GM10266 (cell line): ENCODE measurements around the gene LPCAT3.

Source experiments
- DNase-seq: peaks from one replicate; pipeline ENCODE4 v3.0.0; 2012; ENCODE audit errors: extremely low spot score
- TF ChIP-seq, protein P1 (sequence below): IDR thresholded peaks from 2 replicates; pipeline ENCODE4 v1.5.1; 2012; ENCODE audit warnings: mild to moderate bottlenecking, low read depth; ENCODE audit not compliant: control insufficient read depth, insufficient read depth; ENCODE audit errors: missing control alignments

The LPCAT3 gene

DNA sequence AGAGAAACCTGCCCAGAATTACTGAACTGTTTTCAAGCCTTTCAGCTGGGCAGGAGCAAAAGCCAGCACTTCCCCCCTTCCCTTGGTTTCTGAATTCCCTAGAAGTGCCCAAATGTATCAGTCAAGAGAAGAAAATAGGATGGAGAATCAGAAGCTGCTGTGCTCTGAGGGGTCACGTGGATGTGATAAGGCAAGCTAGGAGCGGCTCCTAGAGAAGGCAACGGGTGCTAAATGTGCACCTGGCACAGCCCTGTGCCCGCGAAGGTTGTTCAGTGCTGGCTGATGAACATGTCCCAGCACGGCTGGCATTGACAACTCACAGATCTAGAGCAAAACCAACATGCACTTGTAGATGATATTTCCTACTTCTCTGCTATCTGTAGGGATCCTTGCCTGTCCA lies 39.3 kb downstream of the LPCAT3 start:
- TF ChIP-seq, protein P1, sequence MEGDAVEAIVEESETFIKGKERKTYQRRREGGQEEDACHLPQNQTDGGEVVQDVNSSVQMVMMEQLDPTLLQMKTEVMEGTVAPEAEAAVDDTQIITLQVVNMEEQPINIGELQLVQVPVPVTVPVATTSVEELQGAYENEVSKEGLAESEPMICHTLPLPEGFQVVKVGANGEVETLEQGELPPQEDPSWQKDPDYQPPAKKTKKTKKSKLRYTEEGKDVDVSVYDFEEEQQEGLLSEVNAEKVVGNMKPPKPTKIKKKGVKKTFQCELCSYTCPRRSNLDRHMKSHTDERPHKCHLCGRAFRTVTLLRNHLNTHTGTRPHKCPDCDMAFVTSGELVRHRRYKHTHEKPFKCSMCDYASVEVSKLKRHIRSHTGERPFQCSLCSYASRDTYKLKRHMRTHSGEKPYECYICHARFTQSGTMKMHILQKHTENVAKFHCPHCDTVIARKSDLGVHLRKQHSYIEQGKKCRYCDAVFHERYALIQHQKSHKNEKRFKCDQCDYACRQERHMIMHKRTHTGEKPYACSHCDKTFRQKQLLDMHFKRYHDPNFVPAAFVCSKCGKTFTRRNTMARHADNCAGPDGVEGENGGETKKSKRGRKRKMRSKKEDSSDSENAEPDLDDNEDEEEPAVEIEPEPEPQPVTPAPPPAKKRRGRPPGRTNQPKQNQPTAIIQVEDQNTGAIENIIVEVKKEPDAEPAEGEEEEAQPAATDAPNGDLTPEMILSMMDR, result no peak
- DNase-seq, result no peak

DNA sequence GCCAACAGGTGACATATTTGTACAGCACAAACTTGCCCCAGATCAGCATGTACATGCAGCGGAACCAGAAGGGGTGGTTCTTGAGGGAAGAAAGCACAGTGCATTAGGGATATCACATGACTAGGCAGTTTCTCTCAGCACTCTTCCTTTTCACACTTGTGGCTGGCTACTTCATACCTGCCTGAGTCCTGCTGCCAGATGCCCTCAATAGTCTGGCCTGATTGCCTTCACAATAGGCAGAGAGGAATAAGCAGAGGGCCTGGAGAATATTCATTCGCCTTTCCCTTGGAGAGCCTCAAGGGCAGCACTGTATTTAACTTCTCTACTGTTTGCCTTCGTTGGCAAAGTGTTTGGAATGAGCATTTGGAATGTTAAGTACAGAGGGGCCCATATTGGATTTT lies 39.7 kb downstream of the LPCAT3 start:
- DNase-seq, result no peak
- TF ChIP-seq, protein P1, result no peak

DNA sequence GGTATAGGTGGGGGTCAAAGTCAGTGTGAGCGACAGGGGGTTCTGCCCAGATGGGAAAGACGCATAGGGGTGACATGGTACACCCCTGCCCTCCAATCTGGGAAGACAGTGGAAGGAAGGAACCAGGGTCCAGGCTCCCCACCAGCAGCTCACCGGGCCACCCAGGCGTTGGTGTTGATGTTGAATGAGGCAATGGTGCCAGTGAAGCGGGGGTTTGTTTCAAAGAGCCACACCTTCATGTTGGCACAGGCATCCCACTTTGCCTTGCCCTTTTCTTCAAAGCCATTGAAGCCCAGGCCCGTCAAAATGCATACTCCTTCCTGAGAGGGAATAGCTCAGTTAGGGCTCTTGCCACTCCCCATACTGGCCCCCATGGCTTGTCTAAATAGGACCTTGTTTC lies 40.1 kb downstream of the LPCAT3 start:
- TF ChIP-seq, protein P1, result no peak
- no peak for DNase-seq

DNA sequence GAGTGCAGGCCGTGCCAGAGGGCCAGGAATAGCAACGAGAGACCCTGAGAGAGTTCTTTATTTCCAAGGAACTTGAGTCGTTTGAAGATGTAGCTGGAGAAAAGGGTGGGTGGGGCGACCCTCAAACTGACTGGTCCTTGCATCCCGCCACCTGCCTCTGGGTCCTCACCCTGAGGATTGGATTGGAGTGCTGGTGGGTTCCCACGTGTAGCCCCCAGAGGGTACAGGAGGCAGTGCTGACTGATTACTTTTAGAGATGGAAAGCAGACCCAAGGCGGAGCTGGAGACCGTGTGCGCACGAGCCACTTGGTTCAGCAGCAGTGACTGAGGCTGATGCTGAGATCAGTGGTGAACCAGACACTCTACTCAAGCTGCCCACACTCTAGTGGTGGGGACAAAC lies 40.6 kb downstream of the LPCAT3 start:
- TF ChIP-seq, protein P1, result no peak
- DNase-seq, result no peak

DNA sequence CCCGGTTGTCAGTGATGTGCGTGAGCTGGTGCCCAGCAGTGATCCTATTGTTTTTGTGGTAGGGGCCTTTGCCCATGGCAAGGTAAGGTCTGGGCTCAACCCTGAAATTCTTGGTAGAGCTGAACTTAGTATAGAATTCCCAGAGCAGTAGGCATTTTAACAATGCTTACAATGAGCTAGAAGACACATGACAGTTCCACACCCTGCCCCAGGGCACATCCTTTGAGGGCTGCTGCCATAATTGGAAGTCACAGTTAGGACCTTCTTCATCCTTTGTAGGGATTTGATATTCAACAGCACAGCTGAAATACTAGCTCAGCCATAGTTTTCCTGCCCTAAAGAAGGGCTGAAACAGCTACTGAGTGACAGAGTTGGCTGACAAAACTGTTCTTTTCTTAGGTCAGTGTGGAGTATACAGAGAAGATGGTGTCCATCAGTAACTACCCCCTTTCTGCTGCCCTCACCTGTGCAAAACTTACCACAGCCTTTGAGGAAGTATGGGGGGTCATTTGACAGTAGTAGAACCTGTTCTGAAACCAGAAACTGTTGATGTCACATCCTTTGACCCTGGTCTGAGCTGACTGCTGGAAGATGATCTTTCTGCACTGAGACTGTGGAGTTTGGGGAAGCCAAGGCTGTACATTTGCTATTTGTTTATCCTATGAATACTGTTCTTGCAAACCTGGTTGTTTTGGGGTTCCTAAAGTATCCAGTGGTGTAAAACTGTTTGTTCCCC lies 42.8 kb downstream of the LPCAT3 start:
- TF ChIP-seq, protein P1, result no peak
- DNase-seq, result no peak

DNA sequence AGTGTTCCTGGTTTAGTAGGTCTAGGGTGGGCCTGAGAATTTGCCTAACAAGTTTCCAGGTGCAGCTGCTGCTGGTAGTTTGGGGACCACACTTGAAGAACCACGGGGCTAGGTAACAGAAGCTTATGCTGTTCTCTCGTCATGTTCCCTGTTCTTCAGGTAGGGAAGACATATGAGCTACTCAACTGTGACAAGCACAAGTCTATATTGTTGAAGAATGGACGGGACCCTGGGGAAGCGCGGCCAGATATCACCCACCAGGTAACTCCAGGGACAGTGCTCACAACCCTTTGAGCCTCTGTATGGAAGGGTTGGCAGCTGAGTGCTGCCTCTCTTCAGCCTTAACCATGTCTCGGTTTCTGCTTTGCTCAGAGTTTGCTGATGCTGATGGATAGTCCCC lies 44.1 kb downstream of the LPCAT3 start:
- TF ChIP-seq, protein P1, result no peak
- DNase-seq, result no peak

DNA sequence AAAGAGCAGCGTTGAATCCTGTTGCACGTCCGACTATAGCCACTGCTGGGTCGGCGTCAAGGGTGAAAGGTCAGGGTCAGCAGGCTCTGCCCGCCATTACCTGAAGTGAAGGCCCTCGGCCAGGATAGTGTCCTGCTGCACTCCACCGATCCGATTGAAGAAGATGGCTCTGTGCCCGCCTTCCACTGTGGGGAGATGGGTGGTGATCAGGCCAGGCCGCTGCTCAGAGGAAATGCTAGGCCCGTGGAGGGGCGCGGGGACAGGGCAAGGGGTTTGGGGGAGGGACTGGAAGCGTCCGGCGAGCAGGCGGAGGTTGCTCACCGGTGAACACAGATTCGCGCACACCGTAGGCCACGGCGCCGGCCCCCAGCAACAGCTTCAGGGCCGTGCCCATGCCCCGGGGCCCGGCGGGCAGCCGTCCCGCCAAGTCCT lies 48.2 kb downstream of the LPCAT3 start:
- no peak for DNase-seq
- TF ChIP-seq, protein P1, result no peak
